Measurements from ENCODE around the gene WDR77. TPM values are rescaled to one million over a fixed set of nuclear protein-coding genes. Genes with fewer than 3 reads are reported as not detected.
A peak's percentile ranks its signal among the peaks of the same experiment; 100 is the strongest.

WDR77 gene
- total RNA-seq, 3 donors from 2014 or later, result 22.7 to 33.8 (median 30.2) TPM

GRCh38 chr1:111422546-111423391 lies 26.3 kb downstream of the WDR77 start:
- no peaks in the 10 kb centered on the region for H3K27me3 ChIP-seq
- DNase-seq (ENCODE audit: low spot score in 2 of 2), result peak; percentile 42 to 67
- H3K4me1 ChIP-seq, result no peaks in the 10 kb centered on the region
- no peak for TF ChIP-seq POLR2A (IDR thresholded peaks at IDR 0.05)
- no peak for TF ChIP-seq POLR2AphosphoS5 (IDR thresholded peaks at IDR 0.05)
- no peak for TF ChIP-seq CTCF (IDR thresholded peaks at IDR 0.05)
- no peak overlapping the region for H3K4me3 ChIP-seq
- peak overlapping the region in 1 of 2 donors; percentile 58 for H3K27ac ChIP-seq
- no peaks in the 10 kb centered on the region for H3K36me3 ChIP-seq
- intact Hi-C loops (cut with DNase I; ENCODE audit: low total_unique reads), result loop anchor here (10.0 kb wide), 1 partner anchor 1898 kb away; no protein-coding TSS in a partner anchor
- H3K9me3 ChIP-seq, result no peaks in the 10 kb centered on the region

- Histone ChIP-seq H3K27ac (no peak overlapping the region), H3K9me3 (no peaks in the 10 kb centered on the region), H3K4me1 (no peaks in the 10 kb centered on the region), H3K27me3 (no peaks in the 10 kb centered on the region), H3K4me3 (no peak overlapping the region), H3K36me3 (no peaks in the 10 kb centered on the region)
- DNase-seq (ENCODE audit: low spot score in 2 of 2), result no peak
- no peak for TF ChIP-seq CTCF (IDR thresholded peaks at IDR 0.05)
- no peak for TF ChIP-seq POLR2A (IDR thresholded peaks at IDR 0.05)
- TF ChIP-seq POLR2AphosphoS5 (IDR thresholded peaks at IDR 0.05), result no peak
- intact Hi-C loops (cut with DNase I; ENCODE audit: low total_unique reads), result loop anchor here (10.0 kb wide), 1 partner anchor 1896 kb away; no protein-coding TSS in a partner anchor
These were observed 28.7 kb downstream of the WDR77 start for GRCh38 chr1:111420377-111420776.

GRCh38 chr1:111419037-111419436 lies 30.0 kb downstream of the WDR77 start:
- no peak for TF ChIP-seq POLR2A (IDR thresholded peaks at IDR 0.05)
- TF ChIP-seq POLR2AphosphoS5 (IDR thresholded peaks at IDR 0.05), result no peak
- TF ChIP-seq CTCF (IDR thresholded peaks at IDR 0.05), result no peak
- no peak for DNase-seq (ENCODE audit: low spot score in 2 of 2)
- no peaks in the 10 kb centered on the region for H3K36me3 ChIP-seq
- no peaks in the 10 kb centered on the region for H3K27me3 ChIP-seq
- H3K4me3 ChIP-seq, result no peak overlapping the region
- no peak overlapping the region for H3K27ac ChIP-seq
- H3K4me1 ChIP-seq, result no peaks in the 10 kb centered on the region
- intact Hi-C loops (cut with DNase I; ENCODE audit: low total_unique reads), result no loop called here
- no peaks in the 10 kb centered on the region for H3K9me3 ChIP-seq

GRCh38 chr1:111417755-111418154 lies 31.3 kb downstream of the WDR77 start:
- Histone ChIP-seq H3K4me3 (no peak overlapping the region), H3K4me1 (no peaks in the 10 kb centered on the region), H3K27me3 (no peaks in the 10 kb centered on the region), H3K36me3 (no peaks in the 10 kb centered on the region), H3K9me3 (no peaks in the 10 kb centered on the region), H3K27ac (no peak overlapping the region)
- TF ChIP-seq CTCF (IDR thresholded peaks at IDR 0.05) (no peak), POLR2A (IDR thresholded peaks at IDR 0.05) (no peak), POLR2AphosphoS5 (IDR thresholded peaks at IDR 0.05) (no peak)
- intact Hi-C loops (cut with DNase I; ENCODE audit: low total_unique reads), result loop anchor here (2.0 kb wide), 1 partner anchor 33 kb away; no protein-coding TSS in a partner anchor
- DNase-seq (ENCODE audit: low spot score in 2 of 2), result no peak

- H3K4me1 ChIP-seq, result no peaks in the 10 kb centered on the region
These were observed 33.6 kb downstream of the WDR77 start for GRCh38 chr1:111415461-111415860.

More at GRCh38 chr1:111415461-111415860, 33.6 kb downstream of the WDR77 start:
- Histone ChIP-seq H3K36me3 (no peaks in the 10 kb centered on the region), H3K9me3 (no peaks in the 10 kb centered on the region), H3K27ac (no peak overlapping the region), H3K4me3 (no peak overlapping the region), H3K27me3 (no peaks in the 10 kb centered on the region)
- TF ChIP-seq POLR2A (IDR thresholded peaks at IDR 0.05), result no peak
- no peak for DNase-seq (ENCODE audit: low spot score in 2 of 2)
- intact Hi-C loops (cut with DNase I; ENCODE audit: low total_unique reads), result no loop called here
